Measurements from ENCODE around the gene DBN1.

The DBN1 gene

GRCh38 chr5:177444106-177445051 lies 29.1 kb downstream of the DBN1 start:
- TF ChIP-seq CTCF (IDR thresholded peaks at IDR 0.05; ENCODE audit: low read depth, low read length, missing control alignments) = no peak
- no peak overlapping the region for H3K4me3 ChIP-seq (ENCODE audit: low read depth, low read length)

GRCh38 chr5:177443144-177443983 lies 30.1 kb downstream of the DBN1 start:
- TF ChIP-seq CTCF (IDR thresholded peaks at IDR 0.05; ENCODE audit: low read depth, low read length, missing control alignments) = no peak
- DNase-seq (ENCODE audit: low read depth) = no peak
- no peak overlapping the region for H3K4me3 ChIP-seq (ENCODE audit: low read depth, low read length)

More at GRCh38 chr5:177444106-177445051, 29.1 kb downstream of the DBN1 start:
- DNase-seq (ENCODE audit: low read depth) = no peak

- no peak for DNase-seq (ENCODE audit: low read depth)
- H3K4me3 ChIP-seq (ENCODE audit: low read depth, low read length) = no peak overlapping the region
- no peak for TF ChIP-seq CTCF (IDR thresholded peaks at IDR 0.05; ENCODE audit: low read depth, low read length, missing control alignments)
Observed at GRCh38 chr5:177442066-177442826, 31.2 kb downstream of the DBN1 start.

- DNase-seq (ENCODE audit: low read depth) = no peak
- H3K4me3 ChIP-seq (ENCODE audit: low read depth, low read length) = no peak overlapping the region
- TF ChIP-seq CTCF (IDR thresholded peaks at IDR 0.05; ENCODE audit: low read depth, low read length, missing control alignments) = no peak
Observed at GRCh38 chr5:177440990-177441780, 32.2 kb downstream of the DBN1 start.

GRCh38 chr5:177440211-177440989 lies 33.0 kb downstream of the DBN1 start:
- no peak for DNase-seq (ENCODE audit: low read depth)
- no peak for TF ChIP-seq CTCF (IDR thresholded peaks at IDR 0.05; ENCODE audit: low read depth, low read length, missing control alignments)
- H3K4me3 ChIP-seq (ENCODE audit: low read depth, low read length) = no peak overlapping the region
